Mesendoderm (in vitro differentiated cells): ENCODE results near the gene ENKD1.
A peak's percentile ranks its signal among the peaks of the same experiment; 100 is the strongest.

ENCODE experiments used
- DNase-seq: peaks from one replicate; pipeline ENCODE4 v3.0.0; 2013
- H2AK5ac ChIP-seq: 2 replicates; pipeline ENCODE4 v1.6.1; 2013; ENCODE audit warnings: low read length, inconsistent platforms
- H2BK120ac ChIP-seq: 2 replicates; pipeline ENCODE4 v1.6.1; 2013; ENCODE audit warnings: low read depth, mild to moderate bottlenecking, low read length, moderate library complexity, mixed read lengths
- H2BK15ac ChIP-seq: replicated peaks from 2 replicates; pipeline ENCODE4 v1.6.1; 2013; ENCODE audit warnings: low read depth, mild to moderate bottlenecking, moderate library complexity
- H2BK5ac ChIP-seq: 2 replicates; pipeline ENCODE4 v1.6.1; 2013; ENCODE audit warnings: low read length, inconsistent platforms
- H3K18ac ChIP-seq: 2 replicates; pipeline ENCODE4 v1.6.1; 2013; ENCODE audit warnings: mild to moderate bottlenecking, low read length, mixed read lengths
- H3K23ac ChIP-seq: one replicate; pipeline ENCODE4 v1.6.1; 2013; ENCODE audit warnings: low read length
- H3K27ac ChIP-seq: 2 replicates; pipeline ENCODE4 v1.5.1; 2013; ENCODE audit warnings: low read depth, mild to moderate bottlenecking, inconsistent platforms, low read length, moderate library complexity
- H3K27me3 ChIP-seq: 2 replicates; pipeline ENCODE4 v1.6.1; 2013; ENCODE audit warnings: low read length, control low read depth, mild to moderate bottlenecking, inconsistent platforms; ENCODE audit not compliant: insufficient read depth, poor library complexity
- H3K36me3 ChIP-seq: 2 replicates; pipeline ENCODE4 v1.6.1; 2013; ENCODE audit warnings: low read length, inconsistent platforms; ENCODE audit not compliant: control insufficient read depth, insufficient read depth
- H3K4ac ChIP-seq: one replicate; pipeline ENCODE4 v1.6.1; 2013; ENCODE audit warnings: low read depth, mild to moderate bottlenecking, low read length, moderate library complexity
- H3K4me1 ChIP-seq: 2 replicates; pipeline ENCODE4 v1.6.1; 2013; ENCODE audit warnings: low read depth, low read length, inconsistent platforms; ENCODE audit not compliant: control insufficient read depth
- H3K4me2 ChIP-seq: 2 replicates; pipeline ENCODE4 v1.6.1; 2013; ENCODE audit warnings: low read length
- H3K4me3 ChIP-seq: 2 replicates; pipeline ENCODE4 v1.5.1; 2013; ENCODE audit warnings: mild to moderate bottlenecking, low read length
- H3K56ac ChIP-seq: one replicate; pipeline ENCODE4 v1.6.1; 2013; ENCODE audit warnings: low read length
- H3K79me1 ChIP-seq: 2 replicates; pipeline ENCODE4 v1.6.1; 2013; ENCODE audit warnings: low read length, inconsistent platforms
- H3K79me2 ChIP-seq: 2 replicates; pipeline ENCODE4 v1.6.1; 2013; ENCODE audit warnings: mild to moderate bottlenecking, low read length; ENCODE audit not compliant: control insufficient read depth, insufficient read depth
- H3K9ac ChIP-seq: 2 replicates; pipeline ENCODE4 v1.6.1; 2013; ENCODE audit warnings: low read length, inconsistent platforms
- H4K5ac ChIP-seq: one replicate; pipeline ENCODE4 v1.6.1; 2013; ENCODE audit warnings: low read length
- H4K8ac ChIP-seq: one replicate; pipeline ENCODE4 v1.6.1; 2013; ENCODE audit warnings: low read depth, mild to moderate bottlenecking, control low read depth, low read length, moderate library complexity
- WGBS: extraction: QIAGEN DNeasy Blood & Tissue Kit; methylation state at CpG from one replicate; pipeline ENCODE4 v1.1.7; 2013; ENCODE audit warnings: low lambda C conversion rate, missing lambda C conversion rate; ENCODE audit not compliant: insufficient coverage; ENCODE audit errors: extremely low coverage; 5-methylcytosine and 5-hydroxymethylcytosine counted together

The ENKD1 gene

DNA sequence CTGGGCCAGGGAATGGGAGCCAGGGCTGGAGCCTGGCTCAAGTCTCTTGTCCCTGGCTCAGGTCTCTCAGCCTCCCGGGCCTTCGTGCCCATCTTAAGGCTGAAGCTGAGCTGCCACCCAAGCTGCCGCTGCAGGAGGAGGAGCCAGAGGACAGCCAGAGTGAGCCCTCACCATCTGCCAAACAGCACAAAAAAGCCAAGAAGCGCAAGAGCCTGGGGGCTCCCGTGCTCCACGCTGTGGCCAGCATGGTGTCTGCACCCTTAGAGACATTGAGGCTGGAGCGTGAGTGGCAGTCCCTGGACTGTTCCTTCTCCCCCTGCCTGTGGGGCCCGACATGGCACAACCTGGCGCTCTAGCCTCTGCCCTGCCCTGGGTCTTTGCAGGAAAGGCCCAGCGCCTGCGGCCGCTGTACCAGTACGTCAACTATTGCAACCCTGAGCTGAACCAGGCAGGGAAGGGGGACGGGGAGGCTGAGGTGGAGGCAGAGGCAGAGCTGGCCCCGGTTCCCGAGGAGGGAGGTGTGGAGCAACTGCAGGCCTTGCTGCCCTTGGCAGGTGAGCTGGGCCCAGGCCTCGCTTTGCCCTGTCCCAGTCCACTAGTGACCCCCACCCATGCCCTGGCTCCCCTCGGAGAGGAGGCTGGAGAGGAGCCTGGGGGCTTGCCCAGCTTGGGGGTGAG is 1.4 kb upstream of the ENKD1 start:
- Histone ChIP-seq H3K79me1 (no peaks in the 10 kb centered on the region), H3K4me1 (peaks cover 2% of the 10 kb centered on the region), H3K4me2 (no peak overlapping the region), H2BK120ac (no peak overlapping the region), H3K23ac (no peak overlapping the region), H2BK15ac (no peak overlapping the region), H3K18ac (no peak overlapping the region), H3K27ac (no peak overlapping the region), H3K56ac (no peak overlapping the region), H3K4ac (no peak overlapping the region), H4K5ac (no peak overlapping the region), H3K27me3 (no peaks in the 10 kb centered on the region), H3K36me3 (no peaks in the 10 kb centered on the region), H3K9ac (no peak overlapping the region), H3K79me2 (no peaks in the 10 kb centered on the region), H4K8ac (no peak overlapping the region), H3K4me3 (no peak overlapping the region), H2BK5ac (no peak overlapping the region), H2AK5ac (no peak overlapping the region)
- WGBS, result no CpG with 5 or more reads among the region's 18 CpGs
- DNase-seq, result peak; percentile 95

- Histone ChIP-seq H3K79me2 (no peaks in the 10 kb centered on the region), H3K79me1 (no peaks in the 10 kb centered on the region), H3K9ac (peak overlapping the region; percentile 77), H2AK5ac (no peak overlapping the region), H2BK120ac (no peak overlapping the region), H4K8ac (no peak overlapping the region), H3K4me2 (no peak overlapping the region), H3K27me3 (no peaks in the 10 kb centered on the region), H4K5ac (no peak overlapping the region), H2BK15ac (no peak overlapping the region), H2BK5ac (no peak overlapping the region), H3K18ac (no peak overlapping the region), H3K4me3 (no peak overlapping the region), H3K56ac (peak overlapping the region; percentile 90), H3K23ac (no peak overlapping the region), H3K4ac (no peak overlapping the region), H3K4me1 (peaks cover 2% of the 10 kb centered on the region), H3K27ac (no peak overlapping the region), H3K36me3 (no peaks in the 10 kb centered on the region)
- no CpG with 5 or more reads among the region's 10 CpGs for WGBS
- DNase-seq, result no peak
Measured at GRCh38 chr16:67667453-67667816, 885 bp upstream of the ENKD1 start.

DNA sequence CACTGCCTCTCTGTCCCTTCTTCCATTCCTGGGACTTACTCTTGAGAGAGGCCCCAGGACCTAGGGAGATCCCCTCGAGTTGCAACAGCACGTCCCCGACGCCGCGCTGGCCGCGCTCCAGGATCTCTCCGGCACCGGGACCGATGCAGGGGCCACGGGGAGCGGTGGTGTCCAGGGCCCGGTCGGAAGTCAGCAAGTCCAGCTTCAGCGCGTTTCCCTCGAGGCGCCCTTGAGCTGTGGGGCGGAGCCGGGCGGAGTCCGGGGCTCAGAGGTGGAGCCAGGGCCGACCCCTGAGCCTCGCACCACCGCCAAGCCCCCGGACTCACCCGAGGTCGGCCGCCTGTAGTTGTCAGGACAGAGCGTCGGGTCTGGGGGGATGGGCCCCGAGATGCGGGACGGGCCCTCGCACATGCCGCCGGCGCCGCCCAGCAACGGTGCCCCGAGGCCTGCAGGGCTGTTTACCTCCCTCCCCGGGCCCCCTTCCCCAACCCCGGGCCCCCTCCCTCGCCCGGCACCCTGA is 458 bp downstream of the ENKD1 start:
- Histone ChIP-seq H2BK120ac (no peak overlapping the region), H3K9ac (peak overlapping the region; percentile 72), H2BK5ac (no peak overlapping the region), H3K4me2 (peak overlapping the region; percentile 70), H2AK5ac (no peak overlapping the region), H3K36me3 (no peaks in the 10 kb centered on the region), H3K79me2 (no peaks in the 10 kb centered on the region), H3K18ac (no peak overlapping the region), H4K8ac (no peak overlapping the region), H3K4ac (no peak overlapping the region), H3K79me1 (no peaks in the 10 kb centered on the region), H3K23ac (no peak overlapping the region), H3K56ac (peak overlapping the region; percentile 82), H3K27ac (no peak overlapping the region), H4K5ac (no peak overlapping the region), H3K4me3 (peak overlapping the region; percentile 58), H3K4me1 (peaks cover 2% of the 10 kb centered on the region), H3K27me3 (no peaks in the 10 kb centered on the region), H2BK15ac (no peak overlapping the region)
- no CpG with 5 or more reads among the region's 46 CpGs for WGBS
- peak; percentile 45 for DNase-seq

GRCh38 chr16:67665598-67665997 is 952 bp downstream of the ENKD1 start:
- H3K4me3 ChIP-seq, result no peak overlapping the region
- H3K27me3 ChIP-seq, result no peaks in the 10 kb centered on the region
- H2AK5ac ChIP-seq, result no peak overlapping the region
- peak overlapping the region; percentile 82 for H3K56ac ChIP-seq
- no peak overlapping the region for H3K27ac ChIP-seq
- no CpG with 5 or more reads among the region's 5 CpGs for WGBS
- no peak overlapping the region for H2BK120ac ChIP-seq
- H2BK15ac ChIP-seq, result no peak overlapping the region
- DNase-seq, result no peak
- H3K4me2 ChIP-seq, result peak overlapping the region; percentile 70
- H3K23ac ChIP-seq, result no peak overlapping the region
- H3K4ac ChIP-seq, result no peak overlapping the region
- H2BK5ac ChIP-seq, result no peak overlapping the region
- no peak overlapping the region for H3K18ac ChIP-seq
- no peak overlapping the region for H4K5ac ChIP-seq
- no peaks in the 10 kb centered on the region for H3K79me1 ChIP-seq
- no peaks in the 10 kb centered on the region for H3K36me3 ChIP-seq
- H3K9ac ChIP-seq, result peak overlapping the region; percentile 72
- no peaks in the 10 kb centered on the region for H3K79me2 ChIP-seq
- peaks cover 2% of the 10 kb centered on the region for H3K4me1 ChIP-seq
- H4K8ac ChIP-seq, result no peak overlapping the region

GRCh38 chr16:67664871-67665270 is 1.7 kb downstream of the ENKD1 start:
- Histone ChIP-seq H2BK120ac (no peak overlapping the region), H2BK5ac (no peak overlapping the region), H3K27ac (no peak overlapping the region), H3K23ac (no peak overlapping the region), H4K5ac (no peak overlapping the region), H3K4me3 (no peak overlapping the region), H2AK5ac (no peak overlapping the region), H3K36me3 (no peaks in the 10 kb centered on the region), H3K4ac (no peak overlapping the region), H4K8ac (no peak overlapping the region), H3K4me2 (no peak overlapping the region), H3K79me1 (no peaks in the 10 kb centered on the region), H3K56ac (no peak overlapping the region), H3K27me3 (no peaks in the 10 kb centered on the region), H3K9ac (no peak overlapping the region), H3K79me2 (no peaks in the 10 kb centered on the region), H3K18ac (no peak overlapping the region), H3K4me1 (peaks cover 2% of the 10 kb centered on the region), H2BK15ac (no peak overlapping the region)
- DNase-seq, result no peak
- WGBS, result no CpG with 5 or more reads among the region's 7 CpGs

DNA sequence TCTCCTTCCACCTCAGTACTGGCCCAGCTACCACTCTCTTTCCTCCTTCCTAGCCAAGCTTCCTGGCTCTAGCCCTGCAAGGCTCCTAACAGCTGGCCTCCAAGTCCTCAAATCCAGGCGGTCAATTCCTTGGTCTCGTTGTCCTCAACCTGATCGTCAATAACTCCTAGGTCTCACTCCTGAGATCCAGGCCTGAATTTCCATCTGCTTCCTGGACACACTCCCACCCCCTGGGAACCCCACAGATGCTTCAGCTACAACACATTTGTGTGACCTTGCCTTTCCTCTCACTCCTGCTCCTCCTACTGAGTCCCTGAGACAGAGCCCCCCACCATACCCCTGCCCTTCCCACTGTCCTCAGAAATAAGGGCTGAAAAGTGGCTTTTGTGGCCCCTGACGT is 2.3 kb downstream of the ENKD1 start:
- no peak overlapping the region for H3K27ac ChIP-seq
- no peak overlapping the region for H3K18ac ChIP-seq
- H3K79me1 ChIP-seq, result no peaks in the 10 kb centered on the region
- no peak overlapping the region for H2BK120ac ChIP-seq
- no peaks in the 10 kb centered on the region for H3K79me2 ChIP-seq
- no peaks in the 10 kb centered on the region for H3K27me3 ChIP-seq
- H3K23ac ChIP-seq, result no peak overlapping the region
- no peak overlapping the region for H4K8ac ChIP-seq
- no peak overlapping the region for H3K4me3 ChIP-seq
- H3K9ac ChIP-seq, result no peak overlapping the region
- no peak for DNase-seq
- no peak overlapping the region for H3K56ac ChIP-seq
- no CpG with 5 or more reads among the region's 4 CpGs for WGBS
- H3K4ac ChIP-seq, result no peak overlapping the region
- H2BK15ac ChIP-seq, result no peak overlapping the region
- peaks cover 2% of the 10 kb centered on the region for H3K4me1 ChIP-seq
- no peaks in the 10 kb centered on the region for H3K36me3 ChIP-seq
- H2BK5ac ChIP-seq, result no peak overlapping the region
- no peak overlapping the region for H3K4me2 ChIP-seq
- no peak overlapping the region for H2AK5ac ChIP-seq
- no peak overlapping the region for H4K5ac ChIP-seq
